H1 (cell line): Measurements from ENCODE around the gene FTSJ3.
"Not testable (repeated sequence)": the region's sequence is repeated elsewhere in the genome, so short reads cannot be mapped to it uniquely, and the experiment has no call there.

Source experiments
- ASH2L ChIP-seq: fragments of 200-600, 300-600 bp; sonication (generic); IDR thresholded peaks from one replicate; pipeline ENCODE4 v1.7.1; 2017; ENCODE audit warnings: low read length
- MAFK ChIP-seq: IDR thresholded peaks from 2 replicates; pipeline ENCODE4 v1.6.1; 2012; ENCODE audit warnings: low read depth, mild to moderate bottlenecking, improper control_type of control experiment, low read length
- MAX ChIP-seq: IDR thresholded peaks from 2 replicates; pipeline ENCODE4 v1.6.1; 2012; ENCODE audit warnings: inconsistent platforms
- POLR2A ChIP-seq, 2 experiments: IDR thresholded peaks; 1 replicate in 1 of 2; 2 replicates in 1 of 2; pipeline ENCODE4 v1.6.1; 2011; ENCODE audit warnings: low read depth in 2 of 2, low read length in 2 of 2, mild to moderate bottlenecking in 2 of 2; ENCODE audit errors: control extremely low read depth in 1 of 2
- POLR2AphosphoS5 ChIP-seq: IDR thresholded peaks from 2 replicates; pipeline ENCODE4 v1.6.1; 2011; ENCODE audit warnings: low read depth, low read length
- RAD21 ChIP-seq, 2 experiments: IDR thresholded peaks in 1 of 2; conservative IDR thresholded peaks in 1 of 2; 2 replicates each; pipeline ENCODE4 v1.6.1; 2011; ENCODE audit warnings: low read depth in 2 of 2, low read length in 2 of 2, improper control_type of control experiment in 1 of 2, inconsistent platforms in 1 of 2, mild to moderate bottlenecking in 1 of 2, moderate library complexity in 1 of 2
- RFX5 ChIP-seq: IDR thresholded peaks from 2 replicates; pipeline ENCODE4 v1.6.1; 2011; ENCODE audit warnings: low read depth, low read length, improper control_type of control experiment, borderline replicate concordance
- RXRA ChIP-seq: IDR thresholded peaks from 2 replicates; pipeline ENCODE4 v1.6.1; 2011; ENCODE audit warnings: low read depth, mild to moderate bottlenecking, low read length, moderate library complexity; ENCODE audit not compliant: insufficient read depth
- ZNF274 ChIP-seq: IDR thresholded peaks from 2 replicates; pipeline ENCODE4 v1.7.0; 2012; ENCODE audit warnings: low read length, borderline replicate concordance; ENCODE audit errors: extremely low read depth
- TF ChIP-seq, protein P1 (sequence below), 3 experiments: IDR thresholded peaks; 1 replicate in 2 of 3; 2 replicates in 1 of 3; pipeline versions ENCODE4 v1.5.1 to v1.6.1; 2011; ENCODE audit warnings: low read length in 3 of 3, mild to moderate bottlenecking in 3 of 3, inconsistent platforms in 2 of 3, low read depth in 1 of 3, moderate library complexity in 1 of 3; ENCODE audit not compliant: insufficient read depth in 1 of 3; ENCODE audit errors: control extremely low read depth in 1 of 3
- TF ChIP-seq, protein P2 (sequence below): IDR thresholded peaks from 2 replicates; pipeline ENCODE4 v1.6.1; 2011; ENCODE audit warnings: low read depth, mild to moderate bottlenecking, low read length; ENCODE audit not compliant: insufficient read depth

DNA sequence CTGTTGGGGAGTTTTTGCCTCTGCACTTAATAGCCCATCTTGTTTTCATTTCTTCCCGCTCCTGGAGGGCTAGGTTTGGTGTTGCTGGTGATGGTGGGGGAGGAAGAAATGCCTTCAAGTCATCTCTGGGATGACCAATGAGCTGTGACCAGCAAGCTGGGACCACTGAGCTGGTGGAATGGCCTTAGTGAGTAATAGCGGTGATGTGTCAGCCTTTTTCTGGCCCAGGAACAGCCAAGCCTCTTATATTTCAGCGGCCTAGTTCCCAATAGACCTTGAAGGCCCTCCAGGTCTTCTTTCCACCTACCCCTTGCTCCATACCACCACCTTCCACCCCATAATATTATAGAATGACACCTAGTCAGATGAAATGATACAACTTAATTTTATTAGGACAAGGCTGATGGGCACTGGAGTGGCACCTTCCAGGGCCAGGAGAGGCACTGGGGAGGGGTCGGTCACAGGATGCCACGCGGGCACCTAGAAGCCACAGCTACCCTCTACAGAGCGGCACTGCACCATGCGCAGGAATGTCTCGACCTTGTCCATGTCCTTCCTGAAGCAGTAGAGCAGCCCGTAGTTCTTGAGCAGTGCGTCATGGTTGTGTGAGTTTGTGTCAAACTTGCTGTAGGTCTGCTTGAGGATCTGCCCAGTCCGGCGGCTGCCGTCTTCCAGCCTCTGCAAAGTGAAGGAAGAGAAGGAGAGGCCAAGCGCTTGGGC is 44.3 kb upstream of the FTSJ3 start:
- TF ChIP-seq POLR2AphosphoS5; POLR2A (IDR thresholded peaks at IDR 0.05; ENCODE audit: control extremely low read depth in 1 of 2, low read depth in 2 of 2, low read length in 2 of 2); RAD21 (IDR thresholded peaks at IDR 0.05 in 1 of 2, conservative IDR thresholded peaks at IDR 0.05 in 1 of 2; ENCODE audit: low read depth in 2 of 2, low read length in 2 of 2); ASH2L; MAX; RXRA; MAFK; RFX5; ZNF274: not testable (repeated sequence)
- TF ChIP-seq, protein P1, sequence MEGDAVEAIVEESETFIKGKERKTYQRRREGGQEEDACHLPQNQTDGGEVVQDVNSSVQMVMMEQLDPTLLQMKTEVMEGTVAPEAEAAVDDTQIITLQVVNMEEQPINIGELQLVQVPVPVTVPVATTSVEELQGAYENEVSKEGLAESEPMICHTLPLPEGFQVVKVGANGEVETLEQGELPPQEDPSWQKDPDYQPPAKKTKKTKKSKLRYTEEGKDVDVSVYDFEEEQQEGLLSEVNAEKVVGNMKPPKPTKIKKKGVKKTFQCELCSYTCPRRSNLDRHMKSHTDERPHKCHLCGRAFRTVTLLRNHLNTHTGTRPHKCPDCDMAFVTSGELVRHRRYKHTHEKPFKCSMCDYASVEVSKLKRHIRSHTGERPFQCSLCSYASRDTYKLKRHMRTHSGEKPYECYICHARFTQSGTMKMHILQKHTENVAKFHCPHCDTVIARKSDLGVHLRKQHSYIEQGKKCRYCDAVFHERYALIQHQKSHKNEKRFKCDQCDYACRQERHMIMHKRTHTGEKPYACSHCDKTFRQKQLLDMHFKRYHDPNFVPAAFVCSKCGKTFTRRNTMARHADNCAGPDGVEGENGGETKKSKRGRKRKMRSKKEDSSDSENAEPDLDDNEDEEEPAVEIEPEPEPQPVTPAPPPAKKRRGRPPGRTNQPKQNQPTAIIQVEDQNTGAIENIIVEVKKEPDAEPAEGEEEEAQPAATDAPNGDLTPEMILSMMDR (IDR thresholded peaks at IDR 0.05; ENCODE audit: control extremely low read depth in 1 of 3, insufficient read depth in 1 of 3, low read depth in 1 of 3, low read length in 3 of 3): not testable (repeated sequence)
- TF ChIP-seq, protein P2, sequence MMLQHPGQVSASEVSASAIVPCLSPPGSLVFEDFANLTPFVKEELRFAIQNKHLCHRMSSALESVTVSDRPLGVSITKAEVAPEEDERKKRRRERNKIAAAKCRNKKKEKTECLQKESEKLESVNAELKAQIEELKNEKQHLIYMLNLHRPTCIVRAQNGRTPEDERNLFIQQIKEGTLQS: not testable (repeated sequence)
